ENCODE results near the gene RAMP1.
A peak's percentile ranks its signal among the peaks of the same experiment; 100 is the strongest.

Gene RAMP1

DNA sequence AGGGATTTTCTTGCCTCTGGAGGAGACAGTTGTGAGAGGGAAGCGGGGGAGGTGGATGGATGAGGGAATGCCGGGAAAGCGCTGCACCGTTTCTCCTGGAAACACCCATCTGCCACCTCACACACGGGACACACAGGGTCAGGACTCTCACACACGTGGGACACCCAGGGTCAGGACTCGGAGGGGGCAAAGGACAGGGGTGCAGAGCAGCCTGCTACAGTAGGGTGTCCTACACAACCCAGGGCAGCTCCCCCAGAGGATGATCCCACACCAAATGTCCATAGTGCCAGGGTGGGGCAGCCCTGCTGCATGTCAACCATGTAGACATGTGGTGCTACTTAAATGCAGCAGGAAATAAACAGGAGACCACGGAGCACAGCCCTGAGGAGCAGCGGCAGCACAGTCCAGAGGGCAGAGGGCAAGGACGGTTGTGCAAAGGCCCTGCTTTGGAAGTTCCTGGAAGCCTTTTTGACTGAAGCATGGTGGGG, 5.1 kb downstream of the RAMP1 start:
- H3F3A ChIP-seq (ENCODE audit: low read depth) = no peaks in the 10 kb centered on the region
- H4K20me1 ChIP-seq (ENCODE audit: insufficient read depth, low read length, poor library complexity, severe bottlenecking) = no peaks in the 10 kb centered on the region
- H3K9me3 ChIP-seq (ENCODE audit: insufficient read depth, low read depth, low read length) = no peaks in the 10 kb centered on the region
- no peak overlapping the region for H3K4me3 ChIP-seq (ENCODE audit: low read length, poor library complexity, severe bottlenecking)
- H3K27me3 ChIP-seq (ENCODE audit: insufficient read depth, low read length, poor library complexity, severe bottlenecking) = no peaks in the 10 kb centered on the region
- no peaks in the 10 kb centered on the region for H3K79me2 ChIP-seq (ENCODE audit: insufficient read depth, low read length)
- no peaks in the 10 kb centered on the region for H3K36me3 ChIP-seq (ENCODE audit: insufficient read depth, low read length)
- TF ChIP-seq, protein P1, sequence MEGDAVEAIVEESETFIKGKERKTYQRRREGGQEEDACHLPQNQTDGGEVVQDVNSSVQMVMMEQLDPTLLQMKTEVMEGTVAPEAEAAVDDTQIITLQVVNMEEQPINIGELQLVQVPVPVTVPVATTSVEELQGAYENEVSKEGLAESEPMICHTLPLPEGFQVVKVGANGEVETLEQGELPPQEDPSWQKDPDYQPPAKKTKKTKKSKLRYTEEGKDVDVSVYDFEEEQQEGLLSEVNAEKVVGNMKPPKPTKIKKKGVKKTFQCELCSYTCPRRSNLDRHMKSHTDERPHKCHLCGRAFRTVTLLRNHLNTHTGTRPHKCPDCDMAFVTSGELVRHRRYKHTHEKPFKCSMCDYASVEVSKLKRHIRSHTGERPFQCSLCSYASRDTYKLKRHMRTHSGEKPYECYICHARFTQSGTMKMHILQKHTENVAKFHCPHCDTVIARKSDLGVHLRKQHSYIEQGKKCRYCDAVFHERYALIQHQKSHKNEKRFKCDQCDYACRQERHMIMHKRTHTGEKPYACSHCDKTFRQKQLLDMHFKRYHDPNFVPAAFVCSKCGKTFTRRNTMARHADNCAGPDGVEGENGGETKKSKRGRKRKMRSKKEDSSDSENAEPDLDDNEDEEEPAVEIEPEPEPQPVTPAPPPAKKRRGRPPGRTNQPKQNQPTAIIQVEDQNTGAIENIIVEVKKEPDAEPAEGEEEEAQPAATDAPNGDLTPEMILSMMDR (conservative IDR thresholded peaks at IDR 0.05; ENCODE audit: low read length) = no peak
- TF ChIP-seq EZH2phosphoT487 (IDR thresholded peaks at IDR 0.05; ENCODE audit: borderline replicate concordance) = no peak
- no peaks in the 10 kb centered on the region for H3K9me2 ChIP-seq (replicated peaks; ENCODE audit: low read depth, low read length)
- no peak overlapping the region for H2AFZ ChIP-seq (ENCODE audit: low read length)
- H3K9ac ChIP-seq (ENCODE audit: low read depth, low read length, poor library complexity, severe bottlenecking) = no peak overlapping the region
- H3K4me1 ChIP-seq (ENCODE audit: insufficient read depth, low read length, poor library complexity, severe bottlenecking) = peaks cover 9% of the 10 kb centered on the region
- H3K4me2 ChIP-seq (ENCODE audit: low read depth, low read length, poor library complexity, severe bottlenecking) = no peak overlapping the region

DNA sequence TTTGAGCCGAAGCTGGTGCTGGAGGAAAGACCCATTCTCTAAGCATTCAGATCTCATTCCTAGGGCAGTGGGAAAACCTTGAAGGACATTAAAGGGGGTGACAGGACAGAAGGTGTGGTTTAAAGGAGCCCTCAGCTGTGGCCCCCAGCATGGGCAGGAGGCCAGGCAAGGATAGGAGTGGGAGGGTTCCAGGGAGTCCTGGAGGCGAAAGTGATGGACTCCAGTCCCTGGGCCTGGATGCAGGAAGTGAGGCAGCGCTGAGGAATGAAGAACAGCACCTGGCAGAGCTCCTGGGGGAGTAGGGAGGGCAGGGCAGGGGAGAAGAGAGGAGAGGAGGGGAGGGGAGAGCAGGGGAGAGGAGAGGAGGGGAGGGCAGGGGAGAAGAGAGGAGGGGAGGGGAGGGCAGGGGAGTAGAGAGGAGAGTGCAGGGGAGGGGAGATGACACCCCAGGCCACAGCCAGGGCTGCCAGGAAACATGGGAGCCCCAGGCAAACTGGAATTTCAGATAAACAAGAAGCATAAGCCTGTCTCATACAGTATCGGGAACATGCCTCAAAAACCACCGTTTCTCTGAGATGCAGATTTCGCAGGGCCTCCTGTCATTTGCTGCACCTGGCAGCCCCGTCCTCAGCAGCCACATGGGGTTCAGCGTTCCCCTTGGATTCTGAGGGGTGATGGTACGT, 5.7 kb downstream of the RAMP1 start:
- no peaks in the 10 kb centered on the region for H3K9me2 ChIP-seq (replicated peaks; ENCODE audit: low read depth, low read length)
- no peak overlapping the region for H3K4me3 ChIP-seq (ENCODE audit: low read length, poor library complexity, severe bottlenecking)
- H3K4me2 ChIP-seq (ENCODE audit: low read depth, low read length, poor library complexity, severe bottlenecking) = no peak overlapping the region
- no peaks in the 10 kb centered on the region for H3K36me3 ChIP-seq (ENCODE audit: insufficient read depth, low read length)
- H4K20me1 ChIP-seq (ENCODE audit: insufficient read depth, low read length, poor library complexity, severe bottlenecking) = no peaks in the 10 kb centered on the region
- no peaks in the 10 kb centered on the region for H3K27me3 ChIP-seq (ENCODE audit: insufficient read depth, low read length, poor library complexity, severe bottlenecking)
- TF ChIP-seq, protein P1 (conservative IDR thresholded peaks at IDR 0.05; ENCODE audit: low read length) = no peak
- TF ChIP-seq EZH2phosphoT487 (IDR thresholded peaks at IDR 0.05; ENCODE audit: borderline replicate concordance) = no peak
- H3K9me3 ChIP-seq (ENCODE audit: insufficient read depth, low read depth, low read length) = no peaks in the 10 kb centered on the region
- H2AFZ ChIP-seq (ENCODE audit: low read length) = no peak overlapping the region
- H3F3A ChIP-seq (ENCODE audit: low read depth) = no peaks in the 10 kb centered on the region
- H3K9ac ChIP-seq (ENCODE audit: low read depth, low read length, poor library complexity, severe bottlenecking) = no peak overlapping the region
- peaks cover 9% of the 10 kb centered on the region for H3K4me1 ChIP-seq (ENCODE audit: insufficient read depth, low read length, poor library complexity, severe bottlenecking)
- no peaks in the 10 kb centered on the region for H3K79me2 ChIP-seq (ENCODE audit: insufficient read depth, low read length)

DNA sequence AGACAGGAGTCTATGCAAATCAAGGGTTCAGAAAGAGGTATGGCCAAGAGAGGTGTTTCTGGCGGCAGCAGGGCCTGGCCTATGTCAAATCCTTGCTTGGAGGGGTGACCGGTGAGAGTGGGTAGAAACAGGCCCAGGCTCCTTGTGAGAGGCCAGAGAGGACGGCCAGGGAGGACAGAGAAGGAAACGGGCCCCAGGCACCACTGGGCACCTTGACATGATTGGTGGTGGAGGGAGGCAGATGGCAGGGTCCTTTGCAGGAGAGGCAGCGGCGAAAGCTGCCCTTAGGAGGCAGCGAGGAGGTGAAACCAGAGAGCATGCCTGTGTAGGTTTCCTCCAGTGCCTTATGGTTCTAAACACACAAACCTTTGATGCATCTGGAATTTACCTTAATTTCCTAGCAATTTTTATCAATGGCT, 6.2 kb downstream of the RAMP1 start:
- H3K9ac ChIP-seq (ENCODE audit: low read depth, low read length, poor library complexity, severe bottlenecking) = no peak overlapping the region

More for the DNA sequence above, 6.2 kb downstream of the RAMP1 start:
- Histone ChIP-seq H3F3A (ENCODE audit: low read depth) (no peaks in the 10 kb centered on the region), H3K4me2 (ENCODE audit: low read depth, low read length, poor library complexity, severe bottlenecking) (no peak overlapping the region), H4K20me1 (ENCODE audit: insufficient read depth, low read length, poor library complexity, severe bottlenecking) (no peaks in the 10 kb centered on the region), H3K27me3 (ENCODE audit: insufficient read depth, low read length, poor library complexity, severe bottlenecking) (no peaks in the 10 kb centered on the region), H3K9me2 (replicated peaks; ENCODE audit: low read depth, low read length) (no peaks in the 10 kb centered on the region), H3K79me2 (ENCODE audit: insufficient read depth, low read length) (no peaks in the 10 kb centered on the region), H3K36me3 (ENCODE audit: insufficient read depth, low read length) (no peaks in the 10 kb centered on the region), H2AFZ (ENCODE audit: low read length) (no peak overlapping the region), H3K9me3 (ENCODE audit: insufficient read depth, low read depth, low read length) (no peaks in the 10 kb centered on the region), H3K4me3 (ENCODE audit: low read length, poor library complexity, severe bottlenecking) (no peak overlapping the region), H3K4me1 (ENCODE audit: insufficient read depth, low read length, poor library complexity, severe bottlenecking) (peaks cover 9% of the 10 kb centered on the region)
- TF ChIP-seq, protein P1 (conservative IDR thresholded peaks at IDR 0.05; ENCODE audit: low read length) = peak; percentile 54
- TF ChIP-seq EZH2phosphoT487 (IDR thresholded peaks at IDR 0.05; ENCODE audit: borderline replicate concordance) = no peak
